Effector memory CD8-positive, alpha-beta T cell (primary cell): ENCODE measurements around the gene OGFOD3.

Source experiments
- ATAC-seq: fragments of 150-1000 bp; cut with Tn5 transposase; replicated peaks from 2 replicates; pipeline ENCODE4 v1.10.0; 2021; ENCODE audit warnings: mild to moderate bottlenecking, moderate library complexity
- DNase-seq, 3 experiments: peaks; one replicate each; pipeline ENCODE4 v3.0.0; 2021
- H3K27ac Mint-ChIP-seq, 2 donors: one replicate each; pipeline ENCODE4 v1.8.0; 2022; ENCODE audit warnings: mild to moderate bottlenecking in 2 of 2, mixed read lengths in 2 of 2, moderate library complexity in 2 of 2
- H3K27me3 Mint-ChIP-seq, 2 donors: one replicate each; pipeline ENCODE4 v1.8.0; 2022; ENCODE audit warnings: mixed read lengths in 2 of 2
- H3K36me3 Mint-ChIP-seq: one replicate; pipeline ENCODE4 v1.8.0; 2022; ENCODE audit warnings: mild to moderate bottlenecking, moderate library complexity, mixed read lengths; ENCODE audit not compliant: insufficient read depth
- H3K4me1 Mint-ChIP-seq, 2 donors: one replicate each; pipeline ENCODE4 v1.8.0; 2022; ENCODE audit warnings: low read depth in 2 of 2, mixed read lengths in 2 of 2
- H3K4me3 Mint-ChIP-seq, 2 donors: one replicate each; pipeline ENCODE4 v1.8.0; 2022; ENCODE audit warnings: mild to moderate bottlenecking in 2 of 2, mixed read lengths in 2 of 2, moderate library complexity in 2 of 2
- H3K9me3 Mint-ChIP-seq, 2 donors: one replicate each; pipeline ENCODE4 v1.8.0; 2022; ENCODE audit warnings: mixed read lengths in 2 of 2

The OGFOD3 gene

DNA sequence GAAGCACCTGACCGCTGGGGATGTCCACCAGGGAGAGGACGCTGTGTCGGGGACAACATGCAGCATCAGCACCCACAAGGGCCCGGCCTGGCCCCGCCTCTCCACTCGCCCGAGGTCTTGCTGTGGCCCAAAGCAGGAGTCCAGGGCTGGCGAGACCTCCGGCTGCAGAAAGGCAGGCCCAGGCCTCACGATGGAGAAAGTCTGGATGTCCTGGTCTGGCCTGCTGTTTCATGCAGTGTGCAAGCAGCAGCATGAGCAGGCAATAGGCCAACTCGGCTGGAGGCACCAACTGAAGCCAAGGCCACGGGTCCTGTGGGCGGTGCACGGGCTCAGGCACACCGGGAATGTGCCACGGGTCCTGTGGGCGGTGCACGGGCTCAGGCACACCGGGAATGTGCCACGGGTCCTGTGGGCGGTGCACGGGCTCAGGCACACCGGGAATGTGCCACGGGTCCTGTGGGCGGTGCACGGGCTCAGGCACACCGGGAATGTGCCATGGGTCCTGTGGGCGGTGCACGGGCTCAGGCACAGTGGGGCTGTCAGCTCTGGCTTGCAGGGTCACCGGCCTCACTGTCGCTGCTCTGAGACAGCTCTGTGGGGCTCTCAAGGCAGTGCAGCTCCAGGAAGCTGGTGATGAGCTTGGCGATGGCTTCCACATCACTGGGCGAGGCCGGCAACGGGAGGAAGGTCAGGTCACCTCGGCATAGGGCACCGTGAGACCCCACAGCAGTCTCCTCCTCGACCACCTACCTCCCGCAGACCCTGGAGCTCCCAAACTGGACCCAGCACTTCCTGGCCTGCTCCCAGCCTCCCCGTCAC, 25.3 kb upstream of the OGFOD3 start:
- H3K9me3 Mint-ChIP-seq: no peaks in the 10 kb centered on the region
- peaks cover 40% of the 10 kb centered on the region for H3K36me3 Mint-ChIP-seq
- peaks cover 9 to 15% of the 10 kb centered on the region in 2 donors for H3K4me1 Mint-ChIP-seq
- ATAC-seq (no peak), DNase-seq (no peak)
- no peak overlapping the region for H3K4me3 Mint-ChIP-seq
- H3K27ac Mint-ChIP-seq: peak overlapping the region in 1 of 2 donors; percentile 44
- no peaks in the 10 kb centered on the region for H3K27me3 Mint-ChIP-seq

DNA sequence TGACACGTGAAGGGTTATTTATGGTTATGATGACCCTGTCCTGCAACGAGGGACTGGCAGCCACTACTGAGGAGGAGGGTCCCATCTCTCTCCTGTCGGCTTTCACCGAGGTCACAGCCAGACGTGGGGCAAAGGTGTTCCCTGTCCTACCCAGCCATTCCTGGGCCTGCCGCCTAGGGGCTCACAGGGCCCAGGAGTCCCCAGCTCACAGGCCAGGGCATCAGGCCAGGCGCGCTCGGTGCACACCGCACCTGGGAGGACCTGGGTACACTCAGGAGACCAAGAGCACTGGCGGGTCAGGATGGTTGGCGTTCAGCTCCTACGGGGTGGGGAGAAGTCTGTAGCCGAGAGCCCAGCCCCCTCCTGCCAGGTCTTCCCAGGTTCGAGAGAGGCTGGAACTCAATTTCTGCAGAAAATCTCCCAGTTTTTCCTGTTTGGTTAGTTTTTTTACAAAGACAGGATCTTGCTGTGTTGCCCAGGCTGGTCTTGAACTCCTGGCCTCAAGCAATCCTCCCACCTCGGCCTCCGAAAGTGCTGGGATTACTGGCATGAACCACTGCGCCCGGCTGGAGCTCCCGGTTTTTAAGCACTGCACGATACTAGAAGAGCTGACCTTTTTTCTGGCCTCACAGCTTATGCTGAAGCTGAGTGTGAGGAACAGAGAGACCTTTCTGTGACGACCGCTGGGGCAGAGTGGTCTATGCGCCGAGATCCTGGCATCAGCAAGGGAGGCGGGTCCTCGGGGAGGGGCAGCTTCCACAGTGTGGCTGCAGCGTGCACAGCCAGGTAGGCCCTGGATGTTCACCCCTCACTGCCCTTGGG, 24.5 kb upstream of the OGFOD3 start:
- peaks cover 40% of the 10 kb centered on the region for H3K36me3 Mint-ChIP-seq
- DNase-seq (no peak), ATAC-seq (no peak)
- H3K9me3 Mint-ChIP-seq: no peaks in the 10 kb centered on the region
- no peaks in the 10 kb centered on the region for H3K27me3 Mint-ChIP-seq
- peak overlapping the region in 1 of 2 donors; percentile 44 for H3K27ac Mint-ChIP-seq
- H3K4me3 Mint-ChIP-seq: no peak overlapping the region
- peaks cover 8 to 14% of the 10 kb centered on the region in 2 donors for H3K4me1 Mint-ChIP-seq

GRCh38 chr17:82441691-82442487, 23.5 kb upstream of the OGFOD3 start:
- peaks cover 37% of the 10 kb centered on the region for H3K36me3 Mint-ChIP-seq
- ATAC-seq (no peak), DNase-seq (no peak)
- peaks cover 3 to 11% of the 10 kb centered on the region in 2 donors for H3K4me1 Mint-ChIP-seq
- H3K27me3 Mint-ChIP-seq: no peaks in the 10 kb centered on the region
- H3K4me3 Mint-ChIP-seq: no peak overlapping the region
- H3K27ac Mint-ChIP-seq: peak overlapping the region in 1 of 2 donors; percentile 59
- no peaks in the 10 kb centered on the region for H3K9me3 Mint-ChIP-seq

DNA sequence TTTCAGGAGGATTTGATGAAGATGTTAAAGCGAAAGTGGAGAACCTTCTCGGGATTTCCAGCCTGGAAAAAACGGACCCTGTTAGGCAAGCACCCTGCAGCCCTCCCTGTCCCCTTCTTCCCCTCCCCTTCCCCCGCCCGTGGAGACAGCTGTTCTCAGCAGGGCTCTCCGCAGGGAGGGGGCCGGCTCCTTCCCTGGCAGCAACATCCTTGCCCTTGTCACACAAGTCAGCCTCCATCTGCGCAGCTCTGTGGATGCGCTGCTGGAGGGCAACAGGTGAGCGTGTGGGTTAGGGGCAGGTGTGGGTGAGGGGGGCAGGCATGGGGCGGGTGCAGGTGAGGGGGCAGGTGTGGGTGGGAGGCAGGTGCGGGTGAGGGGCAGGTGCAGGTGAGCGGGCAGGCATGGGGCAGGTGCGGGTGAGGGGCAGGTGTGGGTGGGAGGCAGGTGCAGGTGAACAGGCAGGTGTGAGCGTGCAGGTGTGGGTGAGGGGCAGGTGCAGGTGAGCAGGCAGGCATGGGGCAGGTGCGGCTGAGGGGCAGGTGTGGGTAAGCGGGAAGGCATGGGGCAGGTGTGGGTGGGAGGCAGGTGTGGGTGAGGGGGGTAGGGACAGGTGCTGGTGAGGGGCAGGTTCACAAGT, 22.7 kb upstream of the OGFOD3 start:
- H3K4me1 Mint-ChIP-seq: peaks cover 0 to 8% of the 10 kb centered on the region in 2 donors
- no peak for ATAC-seq
- peak overlapping the region in 1 of 2 donors; percentile 59 for H3K27ac Mint-ChIP-seq
- no peak overlapping the region for H3K4me3 Mint-ChIP-seq
- H3K27me3 Mint-ChIP-seq: no peaks in the 10 kb centered on the region
- no peak for DNase-seq
- no peaks in the 10 kb centered on the region for H3K9me3 Mint-ChIP-seq
- H3K36me3 Mint-ChIP-seq: peaks cover 30% of the 10 kb centered on the region

DNA sequence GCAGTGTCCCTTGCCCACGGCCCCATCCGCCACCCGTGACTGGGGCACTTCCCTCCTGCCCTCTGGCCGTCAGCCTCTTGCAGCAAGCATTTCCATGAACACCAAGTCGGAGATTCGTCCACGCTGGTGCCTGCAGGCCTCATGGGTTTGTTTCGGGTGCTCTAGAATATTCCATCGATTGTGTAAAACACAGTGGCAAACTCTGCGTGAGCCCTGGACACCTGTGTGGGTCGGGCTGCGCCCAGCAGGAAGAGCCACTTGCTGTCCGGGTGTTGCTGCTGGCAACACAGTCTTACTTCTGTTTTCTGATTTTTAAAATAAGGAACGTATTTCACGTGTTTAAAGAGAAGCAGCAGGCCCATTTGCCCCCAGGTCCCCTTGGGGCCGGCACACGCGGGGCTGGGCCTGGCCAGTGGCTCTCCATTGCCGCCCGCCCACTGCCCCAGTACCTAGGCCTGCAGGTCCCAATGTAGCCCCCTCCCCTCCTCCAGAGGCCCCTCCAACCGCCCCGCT, 22.1 kb upstream of the OGFOD3 start:
- no peaks in the 10 kb centered on the region for H3K27me3 Mint-ChIP-seq
- H3K27ac Mint-ChIP-seq: no peak overlapping the region
- no peak overlapping the region for H3K4me3 Mint-ChIP-seq
- DNase-seq (no peak), ATAC-seq (peak; percentile 29)
- H3K9me3 Mint-ChIP-seq: no peaks in the 10 kb centered on the region
- peaks cover 0 to 8% of the 10 kb centered on the region in 2 donors for H3K4me1 Mint-ChIP-seq
- peaks cover 30% of the 10 kb centered on the region for H3K36me3 Mint-ChIP-seq

- Mint-ChIP-seq H3K27me3 (no peaks in the 10 kb centered on the region), H3K4me1 (peaks cover 0 to 8% of the 10 kb centered on the region in 2 donors), H3K9me3 (no peaks in the 10 kb centered on the region), H3K4me3 (no peak overlapping the region), H3K27ac (no peak overlapping the region), H3K36me3 (peaks cover 30% of the 10 kb centered on the region)
- ATAC-seq (no peak), DNase-seq (no peak)
Observed at GRCh38 chr17:82439829-82440365, 21.5 kb upstream of the OGFOD3 start.

- ATAC-seq (no peak), DNase-seq (no peak)
- Mint-ChIP-seq H3K4me1 (peaks cover 0 to 11% of the 10 kb centered on the region in 2 donors), H3K27me3 (no peaks in the 10 kb centered on the region), H3K36me3 (peaks cover 25% of the 10 kb centered on the region), H3K27ac (no peak overlapping the region), H3K4me3 (no peak overlapping the region), H3K9me3 (no peaks in the 10 kb centered on the region)
Observed at GRCh38 chr17:82439194-82439828, 20.9 kb upstream of the OGFOD3 start.

GRCh38 chr17:82438401-82439193, 20.2 kb upstream of the OGFOD3 start:
- peaks cover 3 to 17% of the 10 kb centered on the region in 2 donors for H3K4me1 Mint-ChIP-seq
- peaks cover 23% of the 10 kb centered on the region for H3K36me3 Mint-ChIP-seq
- no peak for DNase-seq

DNA sequence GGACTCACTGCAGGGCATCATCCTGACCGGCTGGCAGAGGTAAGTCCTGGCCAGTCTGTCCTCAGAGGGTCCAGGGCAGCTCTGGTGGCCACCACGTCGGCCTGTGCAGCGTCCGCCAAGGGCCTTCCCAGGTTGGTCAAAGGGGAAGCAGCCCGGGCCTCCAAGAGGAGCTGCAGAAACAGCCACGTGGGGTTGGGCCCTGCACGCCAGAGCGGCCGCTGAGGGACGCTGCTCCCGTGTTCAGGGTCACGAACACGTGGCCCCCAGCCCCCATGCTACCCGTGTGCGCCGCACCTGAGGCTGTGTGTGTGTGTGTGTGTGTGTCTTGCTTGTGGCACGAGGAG, 18.9 kb upstream of the OGFOD3 start:
- Mint-ChIP-seq H3K9me3 (no peaks in the 10 kb centered on the region), H3K36me3 (peaks cover 12% of the 10 kb centered on the region), H3K4me3 (no peak overlapping the region), H3K4me1 (peaks cover 3 to 17% of the 10 kb centered on the region in 2 donors), H3K27me3 (no peaks in the 10 kb centered on the region), H3K27ac (no peak overlapping the region)
- ATAC-seq (no peak), DNase-seq (no peak)

More at GRCh38 chr17:82438401-82439193, 20.2 kb upstream of the OGFOD3 start:
- Mint-ChIP-seq H3K27ac (peak overlapping the region in 1 of 2 donors; percentile 44), H3K4me3 (no peak overlapping the region), H3K9me3 (no peaks in the 10 kb centered on the region), H3K27me3 (no peaks in the 10 kb centered on the region)
- no peak for ATAC-seq

GRCh38 chr17:82436601-82437324, 18.4 kb upstream of the OGFOD3 start:
- no peak for DNase-seq
- Mint-ChIP-seq H3K27ac (no peak overlapping the region), H3K9me3 (no peaks in the 10 kb centered on the region), H3K27me3 (no peaks in the 10 kb centered on the region), H3K36me3 (peaks cover 11% of the 10 kb centered on the region), H3K4me3 (no peak overlapping the region), H3K4me1 (peaks cover 3 to 17% of the 10 kb centered on the region in 2 donors)
- no peak for ATAC-seq
